H9 (cell line): ENCODE data around the gene MYOZ3. TPM values are rescaled to one million over a fixed set of nuclear protein-coding genes. Genes with fewer than 3 reads are reported as not detected.

Experiments used
- DNase-seq: peaks from one replicate; pipeline ENCODE4 v3.0.0-alpha.2; 2017
- H2AFZ ChIP-seq: one replicate; pipeline ENCODE4 v1.6.1; 2013; ENCODE audit warnings: mild to moderate bottlenecking, low read length, control low read depth, moderate library complexity
- H2AK5ac ChIP-seq: 2 replicates; pipeline ENCODE4 v1.6.1; 2013; ENCODE audit warnings: low read length, control low read depth, mixed read lengths; ENCODE audit not compliant: insufficient read length
- H2BK120ac ChIP-seq: one replicate; pipeline ENCODE4 v1.6.1; 2013; ENCODE audit warnings: low read depth, mild to moderate bottlenecking, low read length, control low read depth, inconsistent platforms; ENCODE audit not compliant: poor library complexity, severe bottlenecking
- H2BK12ac ChIP-seq: 2 replicates; pipeline ENCODE4 v1.6.1; 2013; ENCODE audit warnings: low read length, control low read depth, mixed read lengths, low read depth; ENCODE audit not compliant: insufficient read length
- H2BK15ac ChIP-seq: 2 replicates; pipeline ENCODE4 v1.6.1; 2013; ENCODE audit warnings: low read depth, low read length, control low read depth
- H2BK20ac ChIP-seq: one replicate; pipeline ENCODE4 v1.6.1; 2013; ENCODE audit warnings: low read depth, mild to moderate bottlenecking, low read length, control low read depth, inconsistent platforms; ENCODE audit not compliant: poor library complexity, severe bottlenecking
- H2BK5ac ChIP-seq: 2 replicates; pipeline ENCODE4 v1.6.1; 2013; ENCODE audit warnings: low read length, control low read depth, mixed read lengths; ENCODE audit not compliant: insufficient read length
- H3K14ac ChIP-seq: 2 replicates; pipeline ENCODE4 v1.6.1; 2013; ENCODE audit warnings: low read length, control low read depth; ENCODE audit not compliant: insufficient read depth
- H3K18ac ChIP-seq: 2 replicates; pipeline ENCODE4 v1.6.1; 2013; ENCODE audit warnings: low read depth, mild to moderate bottlenecking, mixed read lengths, low read length, control low read depth; ENCODE audit not compliant: insufficient read length
- H3K23ac ChIP-seq: 2 replicates; pipeline ENCODE4 v1.6.1; 2013; ENCODE audit warnings: low read length, control low read depth, mixed read lengths, low read depth; ENCODE audit not compliant: insufficient read length
- H3K23me2 ChIP-seq: 2 replicates; pipeline ENCODE4 v1.6.1; 2013; ENCODE audit warnings: low read depth, mild to moderate bottlenecking, mixed read lengths, low read length, control low read depth; ENCODE audit not compliant: insufficient read length, poor library complexity, severe bottlenecking
- H3K27ac ChIP-seq: 2 replicates; pipeline ENCODE4 v1.5.1; 2013; ENCODE audit warnings: low read length, control low read depth, mixed read lengths, low read depth; ENCODE audit not compliant: insufficient read length
- H3K27me3 ChIP-seq: 2 replicates; pipeline ENCODE4 v1.6.1; 2013; ENCODE audit warnings: low read length, control low read depth, inconsistent platforms; ENCODE audit not compliant: insufficient read depth
- H3K4ac ChIP-seq: 2 replicates; pipeline ENCODE4 v1.6.1; 2013; ENCODE audit warnings: low read depth, mild to moderate bottlenecking, control low read depth, inconsistent platforms, low read length, moderate library complexity
- H3K4me1 ChIP-seq: 2 replicates; pipeline ENCODE4 v1.6.1; 2013; ENCODE audit warnings: low read length, control low read depth, inconsistent platforms; ENCODE audit not compliant: insufficient read depth
- H3K4me2 ChIP-seq: 2 replicates; pipeline ENCODE4 v1.6.1; 2013; ENCODE audit warnings: low read length, control low read depth, mixed read lengths; ENCODE audit not compliant: insufficient read length, insufficient read depth
- H3K56ac ChIP-seq: 2 replicates; pipeline ENCODE4 v1.6.1; 2013; ENCODE audit warnings: low read depth, mild to moderate bottlenecking, mixed read lengths, low read length, control low read depth; ENCODE audit not compliant: insufficient read length
- H3K79me1 ChIP-seq: 2 replicates; pipeline ENCODE4 v1.6.1; 2013; ENCODE audit warnings: low read depth, mild to moderate bottlenecking, moderate library complexity, low read length, control low read depth, inconsistent platforms; ENCODE audit not compliant: insufficient read depth, poor library complexity, severe bottlenecking
- H3K79me2 ChIP-seq: 2 replicates; pipeline ENCODE4 v1.6.1; 2013; ENCODE audit warnings: low read length, control low read depth, inconsistent platforms; ENCODE audit not compliant: insufficient read depth
- H3K9ac ChIP-seq: 2 replicates; pipeline ENCODE4 v1.6.1; 2013; ENCODE audit warnings: low read length, control low read depth, mixed read lengths; ENCODE audit not compliant: insufficient read length; ENCODE audit errors: extremely low read depth
- H3K9me3 ChIP-seq: one replicate; pipeline ENCODE4 v1.6.1; 2013; ENCODE audit warnings: low read depth, low read length, inconsistent platforms; ENCODE audit not compliant: control insufficient read depth
- H3T11ph ChIP-seq: one replicate; pipeline ENCODE4 v1.6.1; 2013; ENCODE audit warnings: mild to moderate bottlenecking, low read length, control low read depth, inconsistent platforms
- H4K20me1 ChIP-seq: one replicate; pipeline ENCODE4 v1.6.1; 2013; ENCODE audit not compliant: control insufficient read depth, insufficient read length, insufficient read depth
- H4K5ac ChIP-seq: 2 replicates; pipeline ENCODE4 v1.6.1; 2013; ENCODE audit warnings: low read depth, mild to moderate bottlenecking, mixed read lengths, low read length, control low read depth; ENCODE audit not compliant: insufficient read length
- H4K8ac ChIP-seq: replicated peaks from 2 replicates; pipeline ENCODE4 v1.6.1; 2013; ENCODE audit warnings: low read length, control low read depth, mixed read lengths, low read depth; ENCODE audit not compliant: insufficient read length
- H4K91ac ChIP-seq: 2 replicates; pipeline ENCODE4 v1.6.1; 2013; ENCODE audit warnings: low read depth, mild to moderate bottlenecking, moderate library complexity, mixed read lengths, low read length, control low read depth; ENCODE audit not compliant: insufficient read length
- H3K27ac Mint-ChIP-seq, 3 experiments: 2 replicates in 2 of 3; 3 replicates in 1 of 3; pipeline ENCODE4 v1.8.0; 2020 to 2021; ENCODE audit warnings: mixed read lengths in 3 of 3, mild to moderate bottlenecking in 1 of 3, moderate library complexity in 1 of 3
- H3K27me3 Mint-ChIP-seq: 2 replicates; pipeline ENCODE4 v1.8.0; 2021; ENCODE audit warnings: low read depth, mild to moderate bottlenecking, moderate library complexity, mixed read lengths
- H3K36me3 Mint-ChIP-seq, 3 experiments: 2 replicates in 2 of 3; 3 replicates in 1 of 3; pipeline ENCODE4 v1.8.0; 2020 to 2021; ENCODE audit warnings: low read depth in 3 of 3, mixed read lengths in 3 of 3; ENCODE audit not compliant: insufficient read depth in 1 of 3
- H3K4me1 Mint-ChIP-seq, 2 experiments: 2 replicates each; pipeline ENCODE4 v1.8.0; 2020; ENCODE audit warnings: mixed read lengths in 2 of 2
- H3K4me3 Mint-ChIP-seq, 2 experiments: 2 replicates in 1 of 2; 3 replicates in 1 of 2; pipeline ENCODE4 v1.8.0; 2020 to 2021; ENCODE audit warnings: mild to moderate bottlenecking in 2 of 2, mixed read lengths in 2 of 2, moderate library complexity in 1 of 2
- H3K9me3 Mint-ChIP-seq, 2 experiments: 2 replicates in 1 of 2; 3 replicates in 1 of 2; pipeline ENCODE4 v1.8.0; 2020; ENCODE audit warnings: mild to moderate bottlenecking in 2 of 2, mixed read lengths in 2 of 2, moderate library complexity in 1 of 2
- WGBS: extraction: QIAGEN DNeasy Blood & Tissue Kit; methylation state at CpG from one replicate; pipeline ENCODE4 v1.1.7; 2013; ENCODE audit warnings: missing lambda C conversion rate, low lambda C conversion rate, mixed read lengths; ENCODE audit not compliant: insufficient read length; ENCODE audit errors: extremely low coverage; 5-methylcytosine and 5-hydroxymethylcytosine counted together
- total RNA-seq: library from RNA; stranded (reverse); gene quantifications from 2 replicates; pipeline ENCODE4 v1.2.1, GENCODE V29; 2021
- TF ChIP-seq, protein P1 (sequence below): fragments of 200-600 bp; sonication (generic); conservative IDR thresholded peaks from 3 replicates; pipeline ENCODE4 v1.8.0; 2021; ENCODE audit warnings: antibody characterized with exemption, mild to moderate bottlenecking

Gene MYOZ3
- total RNA-seq, 1 experiment from 2014 or later, result 18.1 TPM

DNA sequence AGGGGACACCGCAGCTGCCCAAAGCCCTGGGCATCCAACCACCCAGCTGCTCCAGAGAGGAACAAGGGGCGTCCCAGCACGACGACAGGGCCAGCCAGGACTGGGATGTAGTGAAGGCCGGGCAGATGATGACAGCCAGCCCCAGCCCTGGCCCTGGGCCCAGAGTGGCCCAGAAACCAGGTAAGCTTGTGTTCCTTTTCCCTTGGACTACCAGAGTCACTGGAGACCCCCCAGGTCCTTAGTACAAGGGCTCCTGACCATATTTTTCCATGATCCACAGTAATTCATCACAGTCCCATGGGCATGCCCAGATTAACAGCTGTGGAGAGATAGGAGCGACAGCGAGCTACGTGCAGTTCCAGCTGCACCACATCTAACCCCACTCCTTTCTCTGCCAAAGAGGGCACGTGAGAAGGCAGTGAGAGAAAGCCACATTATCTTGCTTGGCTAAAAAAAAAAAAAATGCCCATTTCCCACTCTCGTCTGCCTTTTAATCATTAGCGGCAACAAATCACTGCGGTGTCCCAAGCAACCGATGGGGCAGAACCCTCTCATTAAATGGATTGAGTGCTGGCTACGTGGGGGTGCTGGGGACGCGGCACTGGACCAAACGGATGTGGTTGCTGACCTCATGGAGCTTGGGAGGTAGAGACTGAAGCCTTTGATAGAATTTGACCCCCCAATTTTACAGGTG, 42.3 kb upstream of the MYOZ3 start:
- Histone ChIP-seq H3K4ac (no peak overlapping the region), H3K23ac (no peak overlapping the region), H2AK5ac (no peak overlapping the region), H3K79me1 (no peaks in the 10 kb centered on the region), H4K91ac (no peak overlapping the region), H2BK5ac (no peak overlapping the region), H2BK120ac (no peak overlapping the region), H3K79me2 (no peaks in the 10 kb centered on the region), H3K27ac (no peak overlapping the region), H3T11ph (no peak overlapping the region), H2AFZ (no peak overlapping the region), H3K4me2 (no peak overlapping the region), H3K9ac (no peak overlapping the region), H4K5ac (no peak overlapping the region), H3K18ac (no peak overlapping the region), H4K20me1 (no peaks in the 10 kb centered on the region), H2BK15ac (no peak overlapping the region), H2BK12ac (no peak overlapping the region), H3K23me2 (no peaks in the 10 kb centered on the region), H3K56ac (no peak overlapping the region), H2BK20ac (no peak overlapping the region), H3K14ac (no peak overlapping the region), H4K8ac (no peak overlapping the region), H3K27me3 (no peaks in the 10 kb centered on the region; the same call in 1 of the 2 replicates), H3K9me3 (no peaks in the 10 kb centered on the region), H3K4me1 (no peaks in the 10 kb centered on the region)
- Mint-ChIP-seq H3K4me1 (peaks cover 53 to 56% of the 10 kb centered on the region in 2 experiments), H3K9me3 (no peaks in the 10 kb centered on the region), H3K27me3 (peaks cover 16% of the 10 kb centered on the region), H3K36me3 (no peaks in the 10 kb centered on the region), H3K4me3 (no peak overlapping the region), H3K27ac (no peak overlapping the region)
- DNase-seq, result no peak
- WGBS, result no CpG with 5 or more reads among the region's 17 CpGs
- TF ChIP-seq, protein P1, sequence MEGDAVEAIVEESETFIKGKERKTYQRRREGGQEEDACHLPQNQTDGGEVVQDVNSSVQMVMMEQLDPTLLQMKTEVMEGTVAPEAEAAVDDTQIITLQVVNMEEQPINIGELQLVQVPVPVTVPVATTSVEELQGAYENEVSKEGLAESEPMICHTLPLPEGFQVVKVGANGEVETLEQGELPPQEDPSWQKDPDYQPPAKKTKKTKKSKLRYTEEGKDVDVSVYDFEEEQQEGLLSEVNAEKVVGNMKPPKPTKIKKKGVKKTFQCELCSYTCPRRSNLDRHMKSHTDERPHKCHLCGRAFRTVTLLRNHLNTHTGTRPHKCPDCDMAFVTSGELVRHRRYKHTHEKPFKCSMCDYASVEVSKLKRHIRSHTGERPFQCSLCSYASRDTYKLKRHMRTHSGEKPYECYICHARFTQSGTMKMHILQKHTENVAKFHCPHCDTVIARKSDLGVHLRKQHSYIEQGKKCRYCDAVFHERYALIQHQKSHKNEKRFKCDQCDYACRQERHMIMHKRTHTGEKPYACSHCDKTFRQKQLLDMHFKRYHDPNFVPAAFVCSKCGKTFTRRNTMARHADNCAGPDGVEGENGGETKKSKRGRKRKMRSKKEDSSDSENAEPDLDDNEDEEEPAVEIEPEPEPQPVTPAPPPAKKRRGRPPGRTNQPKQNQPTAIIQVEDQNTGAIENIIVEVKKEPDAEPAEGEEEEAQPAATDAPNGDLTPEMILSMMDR, result no peak
